Dermis microvascular lymphatic vessel endothelial cell (primary cell): Measurements from ENCODE around the gene SCFD2. TPM values are rescaled to one million over a fixed set of nuclear protein-coding genes. Genes with fewer than 3 reads are reported as not detected.

Source experiments
- DNase-seq, 2 donors: peaks; one replicate each; pipeline versions ENCODE4 v3.0.0 to v3.0.0-alpha.2; 2010; ENCODE audit warnings: low read depth in 2 of 2
- total RNA-seq: library from RNA; depleted of rRNA; stranded (reverse); fragments of >200 nt; gene quantifications from 2 replicates; pipeline ENCODE4 v1.2.1, GENCODE V29; 2014

The SCFD2 gene
- total RNA-seq, 1 donor from 2014 or later, result 11.3 TPM

- DNase-seq, result no peak
These were observed 429.1 kb downstream of the SCFD2 start for GRCh38 chr4:52936729-52937128.

GRCh38 chr4:52935317-52935716 is 430.5 kb downstream of the SCFD2 start:
- DNase-seq, result no peak

DNA sequence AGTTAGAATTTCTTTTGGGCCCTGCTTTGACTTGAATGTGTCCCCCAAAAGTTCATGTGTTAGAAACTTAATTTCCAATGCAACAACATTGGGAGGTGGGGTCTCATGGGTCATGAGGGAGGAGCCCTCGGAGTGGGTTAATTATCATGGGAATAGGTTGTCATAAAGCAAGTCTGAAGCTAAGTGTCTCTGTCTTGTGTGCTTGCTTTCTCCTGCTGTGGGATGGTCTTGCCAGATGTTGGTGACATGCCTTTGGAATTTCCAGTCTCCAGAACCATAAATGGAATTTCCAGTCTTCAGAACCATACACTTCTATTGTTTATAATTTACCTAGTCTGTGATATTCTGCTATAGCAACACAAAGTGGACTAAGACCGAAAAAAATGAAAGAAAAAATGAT is 432.1 kb downstream of the SCFD2 start:
- DNase-seq, result no peak

GRCh38 chr4:52932591-52933470 is 433.0 kb downstream of the SCFD2 start:
- DNase-seq, result no peak

- DNase-seq, result no peak
These were observed 434.6 kb downstream of the SCFD2 start for GRCh38 chr4:52931243-52931642.

GRCh38 chr4:52926196-52926974 is 439.5 kb downstream of the SCFD2 start:
- DNase-seq, result no peak

GRCh38 chr4:52925531-52925968 is 440.3 kb downstream of the SCFD2 start:
- no peak for DNase-seq

DNA sequence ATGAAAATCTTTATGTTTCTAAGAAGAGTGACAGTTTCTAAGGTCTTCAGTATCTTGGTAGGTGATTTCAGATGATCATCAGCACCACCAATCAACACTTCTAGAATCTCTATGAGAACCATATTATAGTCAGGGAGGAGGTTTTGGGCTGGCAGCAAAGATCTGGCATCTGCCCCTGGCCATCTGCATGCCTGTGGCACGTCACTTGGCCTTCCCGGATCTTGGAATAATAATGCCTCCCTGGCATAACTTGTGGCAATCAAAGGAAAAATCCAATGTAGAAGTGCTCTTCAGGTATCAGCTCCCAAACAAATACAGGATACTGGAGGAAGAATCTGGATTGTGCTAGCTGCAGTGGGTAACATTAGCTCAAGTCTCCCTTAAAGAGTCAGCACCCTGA is 446.4 kb downstream of the SCFD2 start:
- DNase-seq, result no peak

- no peak for DNase-seq
These were observed 448.0 kb downstream of the SCFD2 start for GRCh38 chr4:52917817-52918216.

- no peak for DNase-seq
These were observed 450.0 kb downstream of the SCFD2 start for GRCh38 chr4:52915730-52916300.

GRCh38 chr4:52915191-52915590 is 450.7 kb downstream of the SCFD2 start:
- no peak for DNase-seq

DNA sequence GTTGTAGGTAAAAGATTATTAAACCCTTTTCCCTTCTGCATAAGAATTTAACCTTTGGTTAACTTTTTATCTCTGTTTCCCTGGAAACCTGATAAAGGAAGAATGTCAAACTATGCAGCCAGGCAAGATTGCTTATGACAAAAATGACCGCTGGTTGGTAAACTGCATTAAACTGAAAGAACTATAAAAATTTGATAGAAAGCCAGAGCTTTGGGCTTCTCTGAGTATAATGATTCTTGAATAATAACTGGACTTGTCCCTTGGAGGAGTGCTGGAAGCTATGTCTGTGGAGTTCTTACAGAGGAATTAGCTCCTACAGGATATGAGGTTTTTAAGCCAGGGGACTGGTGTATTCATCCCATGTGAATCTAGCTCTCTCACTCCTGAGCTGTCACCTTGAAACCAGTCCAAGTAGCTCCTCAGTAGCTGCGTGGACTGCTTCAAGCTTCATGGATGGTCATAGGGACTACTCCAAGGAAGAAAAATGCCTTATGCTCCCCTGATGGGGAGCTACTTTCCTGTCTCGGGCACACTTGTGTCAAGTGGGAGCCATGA is 451.7 kb downstream of the SCFD2 start:
- no peak for DNase-seq

DNA sequence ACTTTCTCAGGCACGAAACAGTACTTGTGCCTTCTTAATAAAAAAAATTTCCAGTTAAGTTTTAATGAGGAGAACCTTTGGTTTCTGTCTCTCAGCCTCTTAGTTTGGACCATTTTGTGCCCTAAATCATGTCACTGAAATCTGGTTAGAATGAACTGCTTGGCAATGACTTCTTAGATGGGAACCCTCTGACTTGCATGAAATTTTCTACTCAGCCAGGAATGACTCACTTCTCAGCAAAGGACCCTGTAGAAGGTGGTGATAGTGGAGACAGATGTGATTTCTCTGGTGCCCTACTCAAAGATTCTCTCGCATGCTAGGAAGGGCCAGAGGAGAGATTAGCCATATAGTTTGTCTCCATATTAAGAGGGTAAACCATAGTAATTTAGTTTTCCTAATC is 453.3 kb downstream of the SCFD2 start:
- no peak for DNase-seq

GRCh38 chr4:52911684-52912294 is 454.1 kb downstream of the SCFD2 start:
- peak; percentile 42 to 80 for DNase-seq

- no peak for DNase-seq
These were observed 455.7 kb downstream of the SCFD2 start for GRCh38 chr4:52910115-52910514.

DNA sequence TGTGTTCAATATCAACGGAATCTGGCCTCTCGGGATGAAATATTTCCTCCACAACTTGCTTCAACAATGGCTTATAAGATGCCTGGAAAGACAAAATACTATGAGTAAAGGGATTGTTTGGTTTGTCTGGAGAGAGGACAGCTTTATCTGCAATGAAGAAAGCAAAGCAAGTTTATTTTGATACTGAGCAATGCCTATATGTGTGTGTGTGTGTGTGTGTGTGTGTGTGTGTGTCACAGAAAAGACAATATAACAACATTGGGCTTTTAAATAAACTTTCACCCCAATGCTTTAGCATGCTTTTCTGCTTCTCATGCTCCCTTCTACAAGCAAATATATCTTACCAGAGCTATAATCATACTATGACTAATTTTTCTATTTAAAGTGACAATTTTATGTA is 458.4 kb downstream of the SCFD2 start:
- no peak for DNase-seq

DNA sequence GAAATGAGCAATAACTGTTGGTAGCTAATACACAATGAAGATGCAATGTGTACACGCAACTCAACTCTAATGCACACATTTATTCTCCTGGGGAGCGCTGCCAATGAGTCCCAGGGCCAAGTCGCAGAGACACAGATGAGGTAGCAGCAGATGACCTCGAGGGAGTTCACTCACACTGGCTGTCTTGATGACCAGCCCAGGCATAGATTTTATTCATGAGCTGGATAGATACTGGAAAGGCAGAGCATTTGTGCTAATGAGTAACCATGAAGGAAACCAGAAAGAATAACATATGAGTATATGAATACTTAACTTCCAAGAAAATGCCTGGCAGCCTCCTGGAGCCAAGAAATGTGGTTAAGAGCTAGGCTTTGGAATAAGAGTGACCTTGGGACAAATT is 461.4 kb downstream of the SCFD2 start:
- no peak for DNase-seq

- no peak for DNase-seq
These were observed 462.6 kb downstream of the SCFD2 start for GRCh38 chr4:52903273-52903672.

GRCh38 chr4:52894443-52894842 is 471.4 kb downstream of the SCFD2 start:
- DNase-seq, result no peak

GRCh38 chr4:52892880-52893279 is 473.0 kb downstream of the SCFD2 start:
- no peak for DNase-seq

DNA sequence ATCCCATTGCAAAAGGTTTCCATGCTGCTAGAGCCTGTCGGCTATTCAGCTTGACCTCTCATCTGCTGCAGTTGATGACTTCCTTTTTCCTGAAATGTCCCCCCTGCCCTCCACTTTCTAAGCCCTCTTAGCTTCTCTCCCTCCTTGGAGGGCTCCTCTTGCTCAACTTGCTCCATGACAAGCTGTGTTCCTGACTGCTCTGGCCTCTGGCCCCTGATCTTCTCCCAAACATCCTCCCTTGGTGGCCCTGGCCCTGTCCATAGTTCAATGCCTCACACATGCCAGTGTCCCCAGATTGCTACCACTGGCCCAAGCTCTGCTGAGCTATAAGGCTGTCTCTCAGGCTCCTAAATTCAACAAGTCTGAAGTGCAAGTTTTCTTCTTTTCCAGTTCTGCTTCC is 474.1 kb downstream of the SCFD2 start:
- DNase-seq, result no peak

DNA sequence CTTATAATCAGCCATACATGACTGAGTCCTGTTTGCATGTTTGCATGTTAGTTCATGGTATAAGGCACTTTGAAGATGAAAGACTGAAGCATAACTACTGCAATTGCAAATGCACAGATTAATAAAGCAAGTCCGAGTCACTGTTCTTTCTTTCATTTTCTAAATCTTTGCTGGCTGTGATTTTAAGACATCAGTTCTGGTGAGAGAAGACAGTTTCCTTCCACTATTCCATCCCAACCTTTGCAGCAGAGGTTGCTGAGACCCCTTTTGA is 475.4 kb downstream of the SCFD2 start:
- DNase-seq, result no peak
